RWPE2 (cell line): Measurements from ENCODE around the gene ASTN2.

Experiments
- ATAC-seq: fragments of 200-7000 bp; cut with Tn5 transposase; 3 replicates; pipeline ENCODE4 v1.9.1; 2021; ENCODE audit warnings: low read depth
- DNase-seq: peaks from one replicate; pipeline ENCODE4 v3.0.0-alpha.2; 2020; ENCODE audit warnings: low spot score
- H3K27ac ChIP-seq: fragments of 450-650 bp; 2 replicates; pipeline ENCODE4 v1.5.1; 2017; ENCODE audit warnings: mild to moderate bottlenecking; ENCODE audit not compliant: poor library complexity, severe bottlenecking
- H3K27me3 ChIP-seq: fragments of 250-450 bp; sonication (Bioruptor Pico); 2 replicates; pipeline ENCODE4 v1.5.1; 2021; ENCODE audit warnings: mild to moderate bottlenecking, moderate library complexity; ENCODE audit not compliant: insufficient read depth, poor library complexity, severe bottlenecking
- H3K36me3 ChIP-seq: fragments of 250-450 bp; sonication (Bioruptor Pico); 2 replicates; pipeline ENCODE4 v1.5.1; 2020; ENCODE audit warnings: low read depth, mild to moderate bottlenecking, moderate library complexity
- H3K4me1 ChIP-seq: fragments of 250-450 bp; sonication (Bioruptor Pico); 2 replicates; pipeline ENCODE4 v1.5.1; 2021; ENCODE audit warnings: mild to moderate bottlenecking, moderate library complexity; ENCODE audit not compliant: insufficient read depth, poor library complexity, severe bottlenecking
- H3K4me3 ChIP-seq: fragments of 250-450 bp; sonication (Bioruptor Pico); 2 replicates; pipeline ENCODE4 v1.5.1; 2021; ENCODE audit warnings: mild to moderate bottlenecking, moderate library complexity; ENCODE audit not compliant: severe bottlenecking
- H3K9me3 ChIP-seq: fragments of 250-450 bp; sonication (Bioruptor Pico); 2 replicates; pipeline ENCODE4 v1.5.1; 2021; ENCODE audit warnings: mild to moderate bottlenecking, moderate library complexity; ENCODE audit not compliant: severe bottlenecking
- TF ChIP-seq, protein P1 (sequence below): fragments of 450-650 bp; IDR thresholded peaks from one replicate; pipeline ENCODE4 v1.5.1; 2017; ENCODE audit warnings: mild to moderate bottlenecking, moderate library complexity; ENCODE audit not compliant: poor library complexity, severe bottlenecking

Gene ASTN2

DNA sequence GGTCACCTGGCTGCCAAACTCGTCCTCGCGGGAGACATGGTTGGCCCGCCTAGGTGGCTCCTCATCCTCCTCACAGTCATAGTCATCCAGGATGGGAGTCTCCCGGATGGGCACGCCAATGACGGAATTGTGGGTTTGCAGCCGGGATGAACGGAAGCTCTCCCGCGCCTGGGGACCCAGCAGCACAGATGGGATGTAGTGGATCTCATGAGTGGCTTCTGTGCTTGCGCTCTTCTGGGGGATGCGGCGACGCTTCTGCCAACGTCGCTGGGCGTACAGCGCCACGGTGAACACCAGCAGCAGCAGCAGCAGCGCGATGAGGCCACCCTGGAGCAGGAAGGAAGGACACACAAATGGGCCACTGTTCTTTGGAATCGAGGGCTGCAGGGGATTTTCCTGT, 200.4 kb downstream of the ASTN2 start:
- Histone ChIP-seq H3K4me1 (no peaks in the 10 kb centered on the region), H3K4me3 (no peak overlapping the region), H3K27ac (no peak overlapping the region), H3K36me3 (no peaks in the 10 kb centered on the region), H3K9me3 (no peaks in the 10 kb centered on the region), H3K27me3 (no peaks in the 10 kb centered on the region)
- TF ChIP-seq, protein P1, sequence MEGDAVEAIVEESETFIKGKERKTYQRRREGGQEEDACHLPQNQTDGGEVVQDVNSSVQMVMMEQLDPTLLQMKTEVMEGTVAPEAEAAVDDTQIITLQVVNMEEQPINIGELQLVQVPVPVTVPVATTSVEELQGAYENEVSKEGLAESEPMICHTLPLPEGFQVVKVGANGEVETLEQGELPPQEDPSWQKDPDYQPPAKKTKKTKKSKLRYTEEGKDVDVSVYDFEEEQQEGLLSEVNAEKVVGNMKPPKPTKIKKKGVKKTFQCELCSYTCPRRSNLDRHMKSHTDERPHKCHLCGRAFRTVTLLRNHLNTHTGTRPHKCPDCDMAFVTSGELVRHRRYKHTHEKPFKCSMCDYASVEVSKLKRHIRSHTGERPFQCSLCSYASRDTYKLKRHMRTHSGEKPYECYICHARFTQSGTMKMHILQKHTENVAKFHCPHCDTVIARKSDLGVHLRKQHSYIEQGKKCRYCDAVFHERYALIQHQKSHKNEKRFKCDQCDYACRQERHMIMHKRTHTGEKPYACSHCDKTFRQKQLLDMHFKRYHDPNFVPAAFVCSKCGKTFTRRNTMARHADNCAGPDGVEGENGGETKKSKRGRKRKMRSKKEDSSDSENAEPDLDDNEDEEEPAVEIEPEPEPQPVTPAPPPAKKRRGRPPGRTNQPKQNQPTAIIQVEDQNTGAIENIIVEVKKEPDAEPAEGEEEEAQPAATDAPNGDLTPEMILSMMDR: no peak
- DNase-seq (no peak), ATAC-seq (no peak)

DNA sequence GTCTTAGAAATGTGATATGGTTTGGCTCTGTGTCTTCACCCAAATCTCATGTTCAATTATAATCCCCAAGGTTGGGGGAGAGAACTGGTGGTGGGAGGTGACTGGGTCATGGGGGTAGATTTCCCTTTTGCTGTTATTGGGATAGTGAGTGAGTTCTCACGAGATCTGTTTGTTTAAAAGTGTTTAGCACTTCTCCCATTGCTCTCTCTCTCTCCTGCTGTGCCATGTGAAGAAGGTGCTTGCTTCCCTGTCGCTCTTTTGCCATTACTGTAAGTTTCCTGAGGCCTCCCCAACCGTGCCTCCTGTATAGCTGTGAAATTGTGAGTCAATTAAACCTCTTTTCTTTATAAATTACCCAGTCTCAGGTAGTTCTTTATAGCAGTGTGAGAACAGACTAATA, 203.6 kb downstream of the ASTN2 start:
- H3K4me3 ChIP-seq: no peak overlapping the region
- TF ChIP-seq, protein P1: no peak
- H3K36me3 ChIP-seq: no peaks in the 10 kb centered on the region
- DNase-seq: no peak
- H3K27me3 ChIP-seq: no peaks in the 10 kb centered on the region
- no peaks in the 10 kb centered on the region for H3K9me3 ChIP-seq
- no peak overlapping the region for H3K27ac ChIP-seq
- no peaks in the 10 kb centered on the region for H3K4me1 ChIP-seq
- ATAC-seq: no peak

DNA sequence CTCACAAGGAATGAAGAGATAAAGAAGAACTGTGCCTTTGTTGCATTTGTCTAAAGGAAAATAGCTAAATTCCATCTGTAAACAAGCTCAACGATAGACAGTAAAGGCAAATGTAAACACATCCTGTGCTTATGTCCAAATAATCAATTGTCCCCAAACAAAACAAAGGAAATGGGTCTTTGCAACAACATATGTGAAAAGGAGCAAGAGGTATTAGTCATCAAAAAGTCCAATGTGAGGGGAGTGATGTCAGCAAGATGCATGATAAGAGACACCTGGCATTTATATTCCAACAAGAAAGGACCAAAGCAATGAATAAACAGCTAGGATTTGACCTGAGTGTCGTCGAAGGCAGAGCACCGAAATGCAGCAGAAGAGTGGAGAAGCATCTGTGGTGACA, 209.1 kb downstream of the ASTN2 start:
- no peak overlapping the region for H3K27ac ChIP-seq
- H3K4me1 ChIP-seq: no peaks in the 10 kb centered on the region
- H3K36me3 ChIP-seq: no peaks in the 10 kb centered on the region
- H3K4me3 ChIP-seq: no peak overlapping the region
- H3K9me3 ChIP-seq: no peaks in the 10 kb centered on the region
- TF ChIP-seq, protein P1: no peak
- DNase-seq (no peak), ATAC-seq (no peak)
- H3K27me3 ChIP-seq: no peaks in the 10 kb centered on the region

DNA sequence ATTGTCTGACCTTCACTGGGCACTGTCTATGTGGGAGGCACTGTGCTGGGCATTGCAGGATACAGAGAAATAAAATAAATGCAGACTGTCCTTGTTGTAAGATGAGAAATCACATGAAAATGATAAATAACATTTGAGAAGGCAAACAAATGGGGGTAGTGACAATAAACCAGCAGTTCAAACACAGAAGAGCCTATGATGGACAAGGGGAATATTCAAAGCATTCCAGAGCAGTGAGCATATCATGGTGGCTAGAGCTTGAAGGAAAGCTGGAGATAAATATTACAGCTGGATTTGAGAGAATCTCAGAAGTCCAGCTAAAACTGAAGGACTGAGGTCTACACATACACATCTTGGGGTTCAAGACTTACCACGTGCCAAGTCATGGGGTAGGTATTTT, 209.9 kb downstream of the ASTN2 start:
- H3K27ac ChIP-seq: no peak overlapping the region
- DNase-seq: no peak
- H3K27me3 ChIP-seq: no peaks in the 10 kb centered on the region
- H3K4me3 ChIP-seq: no peak overlapping the region
- H3K4me1 ChIP-seq: no peaks in the 10 kb centered on the region
- no peaks in the 10 kb centered on the region for H3K36me3 ChIP-seq
- no peaks in the 10 kb centered on the region for H3K9me3 ChIP-seq
- ATAC-seq: no peak
- TF ChIP-seq, protein P1: no peak

DNA sequence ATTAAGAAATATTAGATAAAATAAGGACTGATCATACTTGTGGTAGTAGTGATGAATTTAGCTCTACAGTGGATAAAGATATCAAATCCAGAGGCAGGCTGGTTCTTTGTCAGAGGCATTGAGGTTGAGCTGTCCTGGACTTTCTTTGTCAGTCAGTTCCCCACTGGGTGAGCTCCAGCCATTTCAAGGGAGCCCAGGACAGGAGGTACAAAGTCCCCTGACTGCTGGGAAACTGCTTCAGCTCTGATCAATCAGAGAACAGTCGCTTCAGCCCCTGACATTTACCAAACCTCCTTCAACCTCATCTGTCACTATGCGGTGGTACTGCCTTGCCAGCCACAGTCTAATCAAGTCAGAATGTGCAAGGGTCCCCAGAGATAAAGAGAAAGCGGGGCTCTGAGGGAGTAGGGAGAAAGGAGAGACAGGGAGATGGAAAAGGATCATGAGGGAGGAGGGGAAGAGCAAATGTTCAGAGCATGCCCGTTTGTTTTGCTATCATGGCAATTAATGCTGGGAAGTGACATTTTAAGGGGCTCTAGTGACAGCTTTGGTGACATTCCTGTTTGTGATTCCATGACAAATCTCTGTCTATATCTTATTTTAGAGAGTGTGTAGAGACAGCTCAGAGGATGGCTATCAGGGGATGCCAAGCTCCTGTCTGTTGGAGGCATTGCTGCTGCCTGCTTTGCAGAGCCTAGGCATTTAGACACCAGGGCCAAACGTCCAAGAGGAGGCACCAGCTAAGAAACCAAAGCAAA, 223.2 kb downstream of the ASTN2 start:
- H3K27me3 ChIP-seq: no peaks in the 10 kb centered on the region
- no peak for ATAC-seq
- H3K4me1 ChIP-seq: no peaks in the 10 kb centered on the region
- DNase-seq: no peak
- no peaks in the 10 kb centered on the region for H3K9me3 ChIP-seq
- H3K36me3 ChIP-seq: no peaks in the 10 kb centered on the region
- TF ChIP-seq, protein P1: no peak
- no peak overlapping the region for H3K27ac ChIP-seq
- H3K4me3 ChIP-seq: no peak overlapping the region
